PFSK-1 (cell line): ENCODE data around the gene PSKH1.

Experiments
- FOXP2 ChIP-seq: optimal IDR thresholded peaks from 2 replicates; pipeline ENCODE3; 2011; ENCODE audit warnings: borderline replicate concordance, control low read depth, inconsistent platforms; ENCODE audit not compliant: insufficient read depth; ENCODE audit errors: extremely low read length, extremely low read depth
- POLR2AphosphoS5 ChIP-seq: IDR thresholded peaks from 2 replicates; pipeline ENCODE4 v1.6.1; 2012; ENCODE audit warnings: low read depth, mild to moderate bottlenecking, control low read depth, low read length, moderate library complexity
- SIN3A ChIP-seq: IDR thresholded peaks from 2 replicates; pipeline ENCODE4 v1.6.1; 2012; ENCODE audit warnings: mild to moderate bottlenecking, low read length, moderate library complexity, borderline replicate concordance; ENCODE audit not compliant: insufficient read depth
- TAF1 ChIP-seq: IDR thresholded peaks from 2 replicates; pipeline ENCODE4 v1.6.1; 2012; ENCODE audit warnings: low read length, control low read depth, borderline replicate concordance; ENCODE audit not compliant: insufficient read depth
- TF ChIP-seq, protein P1 (sequence below), 2 experiments: IDR thresholded peaks; 2 replicates each; pipeline versions ENCODE4 v1.6.1 to v1.8.0; 2011 to 2012; ENCODE audit warnings: low read depth in 2 of 2, low read length in 2 of 2, control low read depth in 1 of 2, inconsistent platforms in 1 of 2, mild to moderate bottlenecking in 1 of 2, moderate library complexity in 1 of 2; ENCODE audit not compliant: insufficient read depth in 1 of 2

Gene PSKH1

GRCh38 chr16:67936880-67937605, 44.0 kb downstream of the PSKH1 start:
- no peak for TF ChIP-seq TAF1
- TF ChIP-seq, protein P1, sequence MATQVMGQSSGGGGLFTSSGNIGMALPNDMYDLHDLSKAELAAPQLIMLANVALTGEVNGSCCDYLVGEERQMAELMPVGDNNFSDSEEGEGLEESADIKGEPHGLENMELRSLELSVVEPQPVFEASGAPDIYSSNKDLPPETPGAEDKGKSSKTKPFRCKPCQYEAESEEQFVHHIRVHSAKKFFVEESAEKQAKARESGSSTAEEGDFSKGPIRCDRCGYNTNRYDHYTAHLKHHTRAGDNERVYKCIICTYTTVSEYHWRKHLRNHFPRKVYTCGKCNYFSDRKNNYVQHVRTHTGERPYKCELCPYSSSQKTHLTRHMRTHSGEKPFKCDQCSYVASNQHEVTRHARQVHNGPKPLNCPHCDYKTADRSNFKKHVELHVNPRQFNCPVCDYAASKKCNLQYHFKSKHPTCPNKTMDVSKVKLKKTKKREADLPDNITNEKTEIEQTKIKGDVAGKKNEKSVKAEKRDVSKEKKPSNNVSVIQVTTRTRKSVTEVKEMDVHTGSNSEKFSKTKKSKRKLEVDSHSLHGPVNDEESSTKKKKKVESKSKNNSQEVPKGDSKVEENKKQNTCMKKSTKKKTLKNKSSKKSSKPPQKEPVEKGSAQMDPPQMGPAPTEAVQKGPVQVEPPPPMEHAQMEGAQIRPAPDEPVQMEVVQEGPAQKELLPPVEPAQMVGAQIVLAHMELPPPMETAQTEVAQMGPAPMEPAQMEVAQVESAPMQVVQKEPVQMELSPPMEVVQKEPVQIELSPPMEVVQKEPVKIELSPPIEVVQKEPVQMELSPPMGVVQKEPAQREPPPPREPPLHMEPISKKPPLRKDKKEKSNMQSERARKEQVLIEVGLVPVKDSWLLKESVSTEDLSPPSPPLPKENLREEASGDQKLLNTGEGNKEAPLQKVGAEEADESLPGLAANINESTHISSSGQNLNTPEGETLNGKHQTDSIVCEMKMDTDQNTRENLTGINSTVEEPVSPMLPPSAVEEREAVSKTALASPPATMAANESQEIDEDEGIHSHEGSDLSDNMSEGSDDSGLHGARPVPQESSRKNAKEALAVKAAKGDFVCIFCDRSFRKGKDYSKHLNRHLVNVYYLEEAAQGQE (IDR thresholded peaks at IDR 0.05; ENCODE audit: insufficient read depth in 1 of 2, low read depth in 2 of 2, low read length in 2 of 2): no peak

DNA sequence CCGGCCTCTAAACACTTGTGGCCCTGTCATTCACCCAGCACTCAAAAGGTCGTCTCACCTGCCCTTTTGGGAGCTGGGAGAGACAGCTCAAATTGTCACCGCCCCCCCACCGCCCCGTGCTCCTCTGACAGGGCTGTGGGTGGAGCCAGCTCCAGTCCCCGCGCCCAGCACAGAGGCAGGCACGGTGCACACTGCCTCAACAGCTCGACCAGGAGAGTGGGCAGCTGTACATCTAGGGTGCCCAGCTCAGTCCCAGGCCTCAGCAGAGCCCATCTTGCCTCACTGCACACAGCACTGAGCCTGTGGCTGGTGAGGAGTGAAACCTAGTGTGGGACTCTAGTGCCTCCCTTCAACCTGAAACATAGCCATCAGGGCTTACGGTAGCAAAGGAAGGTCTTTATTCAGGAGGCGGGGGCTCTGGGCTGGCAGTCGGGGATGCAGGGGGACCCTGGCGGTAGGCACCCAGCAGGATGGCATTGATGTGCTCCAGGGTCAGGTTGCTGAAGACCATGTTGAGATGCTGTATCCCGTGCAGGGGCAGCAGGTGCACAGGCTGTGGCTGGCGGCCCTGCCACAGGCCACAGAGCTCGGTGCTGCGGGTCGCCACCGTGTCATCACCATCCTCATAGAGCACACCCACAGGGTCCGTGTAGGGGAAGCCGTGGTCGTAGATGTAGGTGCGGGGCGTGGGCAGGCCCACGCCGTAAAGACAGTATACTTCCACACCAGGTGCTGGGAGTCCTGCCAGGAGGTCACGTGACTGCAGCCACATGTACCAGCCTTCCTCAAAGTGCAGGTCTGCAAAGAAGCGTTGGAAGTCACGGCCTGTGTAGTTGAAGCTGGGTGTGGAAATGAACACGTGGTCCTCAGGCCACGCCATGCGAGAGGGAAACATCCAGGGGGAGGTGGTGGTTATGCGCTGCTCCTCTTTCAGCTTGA, 46.7 kb downstream of the PSKH1 start:
- TF ChIP-seq TAF1: no peak
- TF ChIP-seq, protein P1 (IDR thresholded peaks at IDR 0.05; ENCODE audit: insufficient read depth in 1 of 2, low read depth in 2 of 2, low read length in 2 of 2): no peak
- TF ChIP-seq FOXP2: no peak
- TF ChIP-seq SIN3A: no peak
- TF ChIP-seq POLR2AphosphoS5: no peak

DNA sequence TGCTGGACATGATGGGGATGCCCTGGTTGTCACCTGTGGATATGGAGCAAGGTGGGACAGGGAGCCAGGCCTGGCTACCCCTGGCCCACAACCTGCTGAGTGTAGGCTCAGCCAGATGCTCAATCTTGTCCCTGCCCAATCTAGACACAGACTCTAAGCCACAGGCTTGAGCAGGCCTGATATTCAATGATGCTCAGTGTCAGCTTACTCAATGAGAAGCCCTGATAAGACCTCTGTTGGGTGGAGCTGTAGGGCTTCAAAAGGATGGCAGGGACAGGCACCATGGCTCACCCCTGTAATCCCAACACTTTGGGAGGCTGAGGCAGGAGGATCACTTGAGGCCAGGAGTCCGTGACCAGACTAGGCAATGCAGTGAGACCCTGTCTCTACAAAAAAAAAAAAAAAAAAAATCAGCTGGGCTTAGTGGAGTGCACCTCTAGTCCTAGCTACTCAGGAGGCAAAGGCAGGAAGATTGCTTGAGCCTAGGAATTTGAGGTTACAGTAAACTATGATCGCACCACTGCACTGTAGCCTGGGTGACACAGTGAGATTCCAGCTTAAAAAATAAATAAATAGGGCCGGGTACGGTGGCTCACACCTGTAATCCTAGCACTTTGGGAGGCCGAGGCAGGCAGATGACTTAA, 47.5 kb downstream of the PSKH1 start:
- TF ChIP-seq TAF1: no peak
- no peak for TF ChIP-seq FOXP2
- TF ChIP-seq, protein P1 (IDR thresholded peaks at IDR 0.05; ENCODE audit: insufficient read depth in 1 of 2, low read depth in 2 of 2, low read length in 2 of 2): no peak
- TF ChIP-seq SIN3A: no peak
- TF ChIP-seq POLR2AphosphoS5: no peak

- TF ChIP-seq SIN3A (no peak), TAF1 (no peak), FOXP2 (no peak), POLR2AphosphoS5 (no peak)
- TF ChIP-seq, protein P1 (IDR thresholded peaks at IDR 0.05; ENCODE audit: insufficient read depth in 1 of 2, low read depth in 2 of 2, low read length in 2 of 2): no peak
Observed at GRCh38 chr16:67941469-67942199, 48.6 kb downstream of the PSKH1 start.
